Activated T-helper 1 cell treated with anti-CD3 and anti-CD28 coated beads, Interleukin-2, amount 50 U/mL, for 16 hours (primary cell): ENCODE results near the gene FNDC3A.
"Not testable (repeated sequence)": the region's sequence is repeated elsewhere in the genome, so short reads cannot be mapped to it uniquely, and the experiment has no call there.

Experiments used
- DNase-seq, 2 donors: peaks; one replicate each; pipeline ENCODE4 v3.0.0-alpha.2; 2020; ENCODE audit warnings: low read depth in 1 of 2, low spot score in 1 of 2

The FNDC3A gene

GRCh38 chr13:49071341-49071937 is 95.7 kb downstream of the FNDC3A start:
- DNase-seq, result no peak

- no peak for DNase-seq
Measured at GRCh38 chr13:49082653-49083536, 107.2 kb downstream of the FNDC3A start.

- DNase-seq, result no peak
Measured at GRCh38 chr13:49084961-49085360, 109.2 kb downstream of the FNDC3A start.

GRCh38 chr13:49086722-49087121 is 111.0 kb downstream of the FNDC3A start:
- DNase-seq, result no peak

GRCh38 chr13:49093376-49093775 is 117.7 kb downstream of the FNDC3A start:
- DNase-seq, result no peak

- DNase-seq, result no peak
Measured at GRCh38 chr13:49097374-49097773, 121.7 kb downstream of the FNDC3A start.

GRCh38 chr13:49098198-49098597 is 122.5 kb downstream of the FNDC3A start:
- DNase-seq, result no peak

GRCh38 chr13:49098771-49099512 is 123.2 kb downstream of the FNDC3A start:
- no peak for DNase-seq

GRCh38 chr13:49099513-49099877 is 123.8 kb downstream of the FNDC3A start:
- DNase-seq, result no peak

GRCh38 chr13:49100637-49101570 is 125.2 kb downstream of the FNDC3A start:
- DNase-seq, result no peak

GRCh38 chr13:49108196-49108595 is 132.5 kb downstream of the FNDC3A start:
- DNase-seq, result no peak

- peak; percentile 38 to 42 for DNase-seq
Measured at GRCh38 chr13:49110122-49110912, 134.6 kb downstream of the FNDC3A start.

- DNase-seq, result no peak
Measured at GRCh38 chr13:49110913-49111170, 135.1 kb downstream of the FNDC3A start.

- no peak for DNase-seq
Measured at GRCh38 chr13:49112782-49113525, 137.2 kb downstream of the FNDC3A start.

- DNase-seq, result no peak
Measured at GRCh38 chr13:49113526-49114286, 138.0 kb downstream of the FNDC3A start.

- DNase-seq, result no peak
Measured at GRCh38 chr13:49116873-49117272, 141.2 kb downstream of the FNDC3A start.

- not testable (repeated sequence) for DNase-seq
Measured at GRCh38 chr13:49118455-49118854, 142.7 kb downstream of the FNDC3A start.

- no peak for DNase-seq
Measured at GRCh38 chr13:49124693-49125304, 149.1 kb downstream of the FNDC3A start.
